NK-92 (cell line): ENCODE measurements around the gene GTF3C2.

Experiments
- DNase-seq: peaks from one replicate; lab custom pipeline; 2025; ENCODE audit not compliant: unreplicated experiment; lab: John Stamatoyannopoulos, UW

Gene GTF3C2

DNA sequence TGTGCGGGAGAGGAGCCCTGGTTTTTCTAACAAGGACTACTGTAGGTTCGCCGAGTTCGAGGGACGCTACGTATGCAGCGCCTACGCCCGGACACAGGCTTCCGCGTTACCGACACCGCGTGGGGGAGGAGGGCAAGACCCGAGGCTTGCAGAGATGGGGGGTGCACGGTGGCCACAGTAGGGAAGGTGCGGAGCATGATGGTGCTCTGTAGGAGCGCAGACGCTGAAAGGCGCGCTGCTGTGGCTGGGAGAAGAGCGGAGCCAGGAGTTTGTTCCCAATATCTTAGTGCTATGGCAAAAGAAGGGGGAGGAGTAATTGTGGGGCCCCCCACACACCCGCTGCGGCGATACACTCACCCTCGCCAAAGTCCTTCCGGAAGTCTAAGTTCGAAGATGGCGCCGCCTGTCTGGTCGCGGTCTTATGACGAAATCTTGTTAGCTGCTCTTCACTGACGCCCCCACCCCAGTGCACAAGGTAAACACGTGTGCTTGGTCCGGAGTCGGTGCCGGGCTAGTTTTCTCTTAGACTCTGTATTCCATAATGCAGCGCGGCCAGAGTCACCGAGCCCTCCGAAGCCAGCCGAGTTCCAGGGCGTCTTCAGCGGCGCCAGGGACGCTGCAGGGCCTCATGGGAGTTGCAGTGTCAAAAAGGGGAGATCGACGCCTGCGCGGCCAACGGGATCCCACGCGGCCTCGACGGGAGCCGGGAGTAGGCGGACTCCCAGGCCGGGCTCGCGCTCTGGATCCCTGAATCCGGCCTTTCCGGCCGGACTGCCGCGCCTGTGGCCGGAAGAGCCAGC is at the start of gene GTF3C2:
Gene GTF3C2 (minus strand): TSS at position 383 of the 800 bp plus-strand sequence. CDS start 13,210 bp downstream, outside the sequence.
- DNase-seq: peak; percentile 73

GRCh38 chr2:27400348-27401135 is 44.0 kb upstream of the GTF3C2 start:
- DNase-seq: no peak

GRCh38 chr2:27398962-27399361 is 42.4 kb upstream of the GTF3C2 start:
- no peak for DNase-seq

DNA sequence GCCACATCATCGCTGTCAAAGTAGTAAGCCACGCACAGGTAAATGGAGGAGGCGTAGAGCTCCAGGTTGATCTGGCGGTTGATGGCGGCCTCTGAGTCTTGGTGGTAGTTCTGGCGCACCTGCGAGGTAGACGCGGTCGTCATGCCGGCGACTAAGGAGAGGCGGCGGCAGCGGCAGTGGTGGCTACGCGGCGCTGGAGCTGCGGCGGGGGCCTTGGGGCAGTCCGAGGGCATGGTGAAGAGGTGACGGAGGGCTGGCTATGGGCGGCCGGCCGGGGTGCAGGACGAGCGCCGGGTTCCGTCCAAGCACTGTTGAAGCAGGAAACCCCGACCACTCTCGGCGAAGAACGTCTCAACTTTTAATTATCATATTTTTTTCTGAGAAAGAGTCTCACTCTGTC is 36.7 kb upstream of the GTF3C2 start:
- no peak for DNase-seq

- no peak for DNase-seq
Observed at GRCh38 chr2:27390822-27391679, 34.5 kb upstream of the GTF3C2 start.

DNA sequence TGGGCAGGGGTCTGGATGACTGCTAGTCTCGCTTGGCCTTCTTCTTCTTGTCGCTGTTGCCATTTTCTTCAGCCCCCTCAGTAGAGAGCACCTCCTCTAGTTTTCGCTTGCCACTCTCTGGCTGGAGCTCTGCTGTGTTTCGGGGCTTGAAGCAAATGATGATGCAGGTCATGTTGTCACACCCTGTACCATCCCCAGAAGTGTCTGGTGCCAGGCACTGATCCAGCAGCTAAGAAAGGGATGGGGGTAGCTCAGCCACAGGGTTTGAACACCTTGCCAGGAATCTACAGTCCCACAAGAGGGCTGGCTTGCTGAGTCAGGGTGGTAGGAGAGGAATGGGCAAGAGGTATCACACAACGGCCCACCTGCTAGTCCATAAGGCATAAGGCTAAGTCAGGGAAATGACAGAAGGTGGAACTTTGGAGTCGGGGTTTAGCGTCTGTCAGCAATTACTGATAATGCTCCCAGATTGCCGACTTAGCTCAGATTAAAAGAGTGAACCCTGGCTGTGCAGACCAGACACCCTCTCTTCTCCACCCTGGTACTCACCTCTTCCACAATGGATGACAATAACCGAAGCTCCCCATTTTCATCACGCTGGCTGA is 25.1 kb upstream of the GTF3C2 start:
- no peak for DNase-seq

GRCh38 chr2:27380626-27381545 is 24.3 kb upstream of the GTF3C2 start, which contains the start of gene ZNF513:
TSS of gene ZNF513 (minus strand) at chr2:27380734. CDS start at chr2:27380526, 208 bp downstream.
- peak; percentile 20 for DNase-seq

GRCh38 chr2:27379836-27380625 is 23.5 kb upstream of the GTF3C2 start:
- no peak for DNase-seq

GRCh38 chr2:27379383-27379835 is 22.8 kb upstream of the GTF3C2 start:
- no peak for DNase-seq

- no peak for DNase-seq
Observed at GRCh38 chr2:27378809-27379290, 22.3 kb upstream of the GTF3C2 start.

- no peak for DNase-seq
Observed at GRCh38 chr2:27378096-27378808, 21.7 kb upstream of the GTF3C2 start.

DNA sequence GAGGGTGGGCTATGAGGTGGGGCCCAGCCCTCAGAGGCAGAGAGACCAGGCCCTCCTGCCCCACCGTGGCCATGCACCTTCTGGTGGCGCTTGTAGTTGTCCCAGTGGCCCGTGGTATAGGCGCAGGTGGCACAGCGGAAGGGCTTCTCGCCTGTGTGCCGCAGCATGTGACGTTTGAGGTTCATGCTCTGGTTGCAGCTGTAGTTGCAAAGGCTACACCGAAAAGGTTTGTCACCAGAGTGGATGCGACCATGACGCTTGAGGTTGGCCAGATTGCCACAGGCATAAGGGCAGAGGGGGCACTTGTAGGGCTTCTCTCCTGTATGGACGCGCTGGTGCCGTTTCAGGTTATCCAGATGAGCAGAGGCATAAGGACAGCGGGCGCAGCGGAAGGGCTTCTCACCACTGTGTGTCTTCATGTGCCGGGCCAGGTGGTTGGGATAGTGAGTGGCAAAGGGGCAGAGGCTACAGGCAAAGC is 21.1 kb upstream of the GTF3C2 start:
- DNase-seq: no peak

GRCh38 chr2:27376866-27377617 is 20.5 kb upstream of the GTF3C2 start:
- DNase-seq: no peak

GRCh38 chr2:27376151-27376865 is 19.7 kb upstream of the GTF3C2 start:
- DNase-seq: no peak

DNA sequence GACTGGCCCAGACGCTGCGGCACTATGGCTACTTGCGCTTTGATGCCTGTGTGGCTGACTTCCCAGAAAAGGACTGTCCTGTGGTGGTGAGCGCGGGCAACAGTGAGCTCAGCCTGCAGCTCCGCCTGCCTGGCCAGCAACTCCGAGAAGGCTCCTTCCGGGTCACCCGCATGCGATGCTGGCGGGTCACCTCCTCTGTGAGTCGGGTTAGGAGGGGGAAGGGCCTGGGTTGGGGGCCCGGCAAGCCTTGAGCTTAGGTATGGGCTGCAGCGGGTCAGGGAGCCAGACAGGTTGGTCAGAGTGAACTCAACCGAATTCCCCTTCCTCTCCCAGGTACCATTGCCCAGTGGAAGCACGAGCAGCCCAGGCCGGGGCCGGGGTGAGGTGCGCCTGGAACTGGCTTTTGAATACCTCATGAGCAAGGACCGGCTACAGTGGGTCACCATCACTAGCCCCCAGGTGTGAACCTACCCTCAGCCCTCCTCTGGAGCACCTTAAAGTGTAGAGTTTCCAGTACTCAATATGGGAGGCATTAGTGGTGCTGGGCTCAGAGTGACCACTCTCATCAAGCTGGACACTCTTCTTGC is 19.0 kb upstream of the GTF3C2 start:
- no peak for DNase-seq

- DNase-seq: no peak
Observed at GRCh38 chr2:27373567-27373966, 17.0 kb upstream of the GTF3C2 start.
